Neural cell (in vitro differentiated cells): ENCODE measurements around the gene GUCD1. TPM values are rescaled to one million over a fixed set of nuclear protein-coding genes. Genes with fewer than 3 reads are reported as not detected.

Source experiments
- H2AFZ ChIP-seq: fragments of 200-600, 300-800 bp; sonication (generic), shearing (Covaris generic); 2 replicates; pipeline ENCODE4 v1.6.0; 2014; ENCODE audit warnings: low read depth, mild to moderate bottlenecking, antibody characterized with exemption, low read length, moderate library complexity
- H3F3A ChIP-seq: fragments of 200-600 bp; shearing (Covaris generic); 2 replicates; pipeline ENCODE4 v1.6.1; 2016; ENCODE audit warnings: mild to moderate bottlenecking, moderate library complexity, mixed read lengths, antibody characterized with exemption, low read length; ENCODE audit not compliant: insufficient read depth, poor library complexity, severe bottlenecking
- H3K27ac ChIP-seq: fragments of 200-600, 300-800 bp; sonication (generic), shearing (Covaris generic); 2 replicates; pipeline ENCODE4 v1.5.1; 2014; ENCODE audit warnings: mild to moderate bottlenecking, low read length, moderate library complexity
- H3K27me3 ChIP-seq: fragments of 300-800, 200-600 bp; sonication (generic), shearing (Covaris generic); 2 replicates; pipeline ENCODE4 v1.6.0; 2014; ENCODE audit warnings: mild to moderate bottlenecking, low read depth, low read length, moderate library complexity; ENCODE audit not compliant: insufficient read depth
- H3K36me3 ChIP-seq: fragments of 300-800, 200-600 bp; sonication (generic), shearing (Covaris generic); 2 replicates; pipeline ENCODE4 v1.5.1; 2014; ENCODE audit warnings: mild to moderate bottlenecking, antibody characterized with exemption, low read length, moderate library complexity; ENCODE audit not compliant: insufficient read depth
- H3K4me2 ChIP-seq: fragments of 300-800, 200-600 bp; sonication (generic), shearing (Covaris generic); 2 replicates; pipeline ENCODE4 v1.6.0; 2014; ENCODE audit warnings: mild to moderate bottlenecking, low read length
- H3K4me3 ChIP-seq: fragments of 300-800, 200-600 bp; sonication (generic), shearing (Covaris generic); 2 replicates; pipeline ENCODE4 v1.5.1; 2014; ENCODE audit warnings: mild to moderate bottlenecking, low read length, moderate library complexity
- H3K79me2 ChIP-seq: fragments of 200-600 bp; shearing (Covaris generic); replicated peaks from 2 replicates; pipeline ENCODE4 v1.6.0; 2014; ENCODE audit warnings: mild to moderate bottlenecking, low read length, moderate library complexity; ENCODE audit not compliant: insufficient read depth
- H3K9ac ChIP-seq: fragments of 300-800, 200-600 bp; sonication (generic), shearing (Covaris generic); 2 replicates; pipeline ENCODE4 v1.6.1; 2016; ENCODE audit warnings: mild to moderate bottlenecking, low read length, mixed read lengths
- H3K9me2 ChIP-seq: fragments of 200-600 bp; shearing (Covaris generic); 2 replicates; pipeline ENCODE4 v1.6.1; 2016; ENCODE audit warnings: mild to moderate bottlenecking, low read length, mixed read lengths; ENCODE audit not compliant: insufficient read depth
- H3K9me3 ChIP-seq: fragments of 200-600, 300-800 bp; sonication (generic), shearing (Covaris generic); 2 replicates; pipeline ENCODE4 v1.6.1; 2016; ENCODE audit warnings: mild to moderate bottlenecking, mixed run types, low read length, moderate library complexity, mixed read lengths
- H4K20me1 ChIP-seq: fragments of 200-600 bp; shearing (Covaris generic); 2 replicates; pipeline ENCODE4 v1.6.1; 2016; ENCODE audit warnings: mild to moderate bottlenecking, mixed run types; ENCODE audit not compliant: insufficient read depth
- EP300 ChIP-seq: fragments of 450-650 bp; conservative IDR thresholded peaks from 2 replicates; pipeline ENCODE4 v1.6.1; 2014; ENCODE audit warnings: antibody characterized with exemption, mild to moderate bottlenecking, moderate library complexity; ENCODE audit not compliant: poor library complexity, severe bottlenecking
- EZH2 ChIP-seq: fragments of 200-600, 300-800 bp; shearing (Covaris generic), sonication (generic); IDR thresholded peaks from 2 replicates; pipeline ENCODE4 v1.6.1; 2014; ENCODE audit warnings: antibody characterized with exemption, low read length, borderline replicate concordance, mild to moderate bottlenecking; ENCODE audit not compliant: insufficient read depth, poor library complexity, severe bottlenecking
- MXI1 ChIP-seq: fragments of 450-650 bp; conservative IDR thresholded peaks from 2 replicates; pipeline ENCODE4 v1.6.1; 2014; ENCODE audit warnings: antibody characterized with exemption, mild to moderate bottlenecking; ENCODE audit not compliant: poor library complexity, severe bottlenecking
- POLR2AphosphoS5 ChIP-seq: IDR thresholded peaks from 2 replicates; pipeline ENCODE4 v1.6.1; 2012
- RAD21 ChIP-seq: fragments of 450-650 bp; conservative IDR thresholded peaks from 2 replicates; pipeline ENCODE4 v1.6.1; 2014; ENCODE audit warnings: antibody characterized with exemption, mild to moderate bottlenecking, moderate library complexity
- REST ChIP-seq: IDR thresholded peaks from 2 replicates; pipeline ENCODE4 v1.6.1; 2012; ENCODE audit warnings: borderline replicate concordance
- SMC3 ChIP-seq: fragments of 450-650 bp; conservative IDR thresholded peaks from 2 replicates; pipeline ENCODE4 v1.6.1; 2014; ENCODE audit warnings: antibody characterized with exemption, mild to moderate bottlenecking, moderate library complexity; ENCODE audit not compliant: poor library complexity
- TAF1 ChIP-seq: IDR thresholded peaks from 2 replicates; pipeline ENCODE4 v1.6.1; 2012; ENCODE audit warnings: low read depth
- polyA plus RNA-seq: library from polyadenylated mRNA; depleted of rRNA; stranded (reverse); fragments of >200 nt; gene quantifications from 2 replicates; pipeline ENCODE4 v1.2.3, GENCODE V29; 2014
- TF ChIP-seq, protein P1 (sequence below): fragments of 450-650 bp; IDR thresholded peaks from 2 replicates; pipeline ENCODE4 v1.5.1; 2014; ENCODE audit warnings: antibody characterized with exemption, mild to moderate bottlenecking, moderate library complexity; ENCODE audit not compliant: poor library complexity, severe bottlenecking

Gene GUCD1
- polyA plus RNA-seq, 1 donor from 2014 or later, result 32.6 TPM

DNA sequence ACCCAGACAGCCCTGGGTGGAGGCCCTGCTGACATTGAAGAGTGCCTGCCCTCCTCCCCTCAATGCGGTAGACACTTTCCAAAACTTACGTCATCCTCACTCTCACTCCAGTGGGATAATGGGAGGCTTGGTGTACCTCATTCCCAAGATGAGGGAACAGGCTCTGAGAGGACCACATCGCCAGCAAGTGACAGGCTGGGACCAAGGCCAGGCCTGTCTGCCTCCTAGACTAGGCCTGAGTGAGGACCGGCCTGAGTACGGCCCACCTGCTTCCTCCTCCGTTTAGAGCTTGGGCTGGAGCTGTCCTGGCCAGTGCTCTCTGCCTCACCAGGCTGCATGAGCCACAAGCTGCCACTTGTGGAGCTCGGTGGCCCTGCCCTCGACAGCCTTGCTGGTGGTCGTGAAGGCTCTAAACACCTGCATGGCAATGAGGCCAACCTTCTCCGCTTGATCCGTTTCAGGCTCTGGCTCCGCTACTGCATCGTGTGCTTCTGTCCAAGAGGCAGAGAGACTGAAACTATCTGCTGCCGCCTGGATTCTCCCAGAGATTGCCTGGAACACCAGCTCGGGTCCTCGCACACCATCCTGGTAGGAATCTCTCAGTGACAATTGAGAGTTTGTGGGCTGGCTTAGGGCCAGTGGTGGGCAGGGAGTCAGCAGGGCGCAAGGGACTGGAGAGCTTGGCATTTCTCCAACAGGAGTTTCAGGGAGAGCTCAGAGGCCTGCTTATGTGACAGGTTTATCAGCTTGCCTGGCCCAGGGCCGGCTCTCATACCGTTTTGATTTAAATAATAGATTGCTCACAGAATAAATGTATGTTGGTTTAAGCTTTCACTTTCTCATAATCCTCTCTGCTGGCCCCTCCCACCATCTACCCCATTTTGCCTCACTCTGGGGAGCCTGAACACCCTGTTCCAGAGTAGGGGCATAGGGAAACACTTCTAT lies 28.6 kb upstream of the GUCD1 start:
- Histone ChIP-seq H3K9me3 (no peaks in the 10 kb centered on the region), H3K27ac (no peak overlapping the region), H3K36me3 (no peaks in the 10 kb centered on the region), H3K4me3 (no peak overlapping the region), H4K20me1 (no peaks in the 10 kb centered on the region), H3K9ac (no peak overlapping the region), H3K79me2 (no peaks in the 10 kb centered on the region), H3F3A (no peaks in the 10 kb centered on the region), H3K4me2 (no peak overlapping the region), H3K27me3 (no peaks in the 10 kb centered on the region), H2AFZ (no peak overlapping the region), H3K9me2 (no peaks in the 10 kb centered on the region)
- no peak for TF ChIP-seq RAD21
- no peak for TF ChIP-seq EZH2
- no peak for TF ChIP-seq REST
- no peak for TF ChIP-seq POLR2AphosphoS5
- TF ChIP-seq SMC3, result no peak
- no peak for TF ChIP-seq EP300
- TF ChIP-seq MXI1, result no peak
- TF ChIP-seq, protein P1, sequence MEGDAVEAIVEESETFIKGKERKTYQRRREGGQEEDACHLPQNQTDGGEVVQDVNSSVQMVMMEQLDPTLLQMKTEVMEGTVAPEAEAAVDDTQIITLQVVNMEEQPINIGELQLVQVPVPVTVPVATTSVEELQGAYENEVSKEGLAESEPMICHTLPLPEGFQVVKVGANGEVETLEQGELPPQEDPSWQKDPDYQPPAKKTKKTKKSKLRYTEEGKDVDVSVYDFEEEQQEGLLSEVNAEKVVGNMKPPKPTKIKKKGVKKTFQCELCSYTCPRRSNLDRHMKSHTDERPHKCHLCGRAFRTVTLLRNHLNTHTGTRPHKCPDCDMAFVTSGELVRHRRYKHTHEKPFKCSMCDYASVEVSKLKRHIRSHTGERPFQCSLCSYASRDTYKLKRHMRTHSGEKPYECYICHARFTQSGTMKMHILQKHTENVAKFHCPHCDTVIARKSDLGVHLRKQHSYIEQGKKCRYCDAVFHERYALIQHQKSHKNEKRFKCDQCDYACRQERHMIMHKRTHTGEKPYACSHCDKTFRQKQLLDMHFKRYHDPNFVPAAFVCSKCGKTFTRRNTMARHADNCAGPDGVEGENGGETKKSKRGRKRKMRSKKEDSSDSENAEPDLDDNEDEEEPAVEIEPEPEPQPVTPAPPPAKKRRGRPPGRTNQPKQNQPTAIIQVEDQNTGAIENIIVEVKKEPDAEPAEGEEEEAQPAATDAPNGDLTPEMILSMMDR, result no peak
- no peak for TF ChIP-seq TAF1

GRCh38 chr22:24582056-24582814 lies 27.3 kb upstream of the GUCD1 start:
- Histone ChIP-seq H4K20me1 (no peaks in the 10 kb centered on the region), H3F3A (no peaks in the 10 kb centered on the region), H3K9ac (no peak overlapping the region), H3K9me3 (no peaks in the 10 kb centered on the region), H3K79me2 (no peaks in the 10 kb centered on the region), H3K27ac (no peak overlapping the region), H2AFZ (no peak overlapping the region), H3K9me2 (no peaks in the 10 kb centered on the region), H3K36me3 (no peaks in the 10 kb centered on the region), H3K27me3 (no peaks in the 10 kb centered on the region), H3K4me2 (no peak overlapping the region), H3K4me3 (no peak overlapping the region)
- TF ChIP-seq REST (no peak), RAD21 (no peak), POLR2AphosphoS5 (no peak), MXI1 (no peak), SMC3 (no peak), EZH2 (no peak), TAF1 (no peak)
